ENCODE data around the gene PRDM16.

PRDM16 gene

GRCh38 chr1:3215198-3216014, 146.4 kb downstream of the PRDM16 start:
- H3K9me2 ChIP-seq (ENCODE audit: low read depth, low read length) = no peaks in the 10 kb centered on the region
- H3K9ac ChIP-seq (ENCODE audit: low read length) = no peak overlapping the region
- H3K27me3 ChIP-seq (ENCODE audit: insufficient read depth, low read length) = no peaks in the 10 kb centered on the region
- no peak overlapping the region for H3K4me3 ChIP-seq (ENCODE audit: low read depth, low read length, poor library complexity, severe bottlenecking)
- H3K4me2 ChIP-seq (ENCODE audit: low read length) = no peak overlapping the region
- no peaks in the 10 kb centered on the region for H4K20me1 ChIP-seq (ENCODE audit: insufficient read depth, low read length)
- H3K4me1 ChIP-seq (ENCODE audit: insufficient read depth, low read length, severe bottlenecking) = no peaks in the 10 kb centered on the region
- H2AFZ ChIP-seq (ENCODE audit: low read length) = no peak overlapping the region
- no peaks in the 10 kb centered on the region for H3K9me3 ChIP-seq (ENCODE audit: low read length)
- no peaks in the 10 kb centered on the region for H3F3A ChIP-seq (ENCODE audit: insufficient read depth, low read length)
- TF ChIP-seq CTCF (IDR thresholded peaks at IDR 0.05; ENCODE audit: low read length) = no peak
- H3K79me2 ChIP-seq (ENCODE audit: insufficient read depth, low read length) = no peaks in the 10 kb centered on the region
- H3K27ac ChIP-seq (ENCODE audit: low read depth, low read length, poor library complexity, severe bottlenecking) = no peak overlapping the region
- no peaks in the 10 kb centered on the region for H3K36me3 ChIP-seq (ENCODE audit: insufficient read depth, low read length)

- Histone ChIP-seq H3K9me3 (ENCODE audit: low read length) (no peaks in the 10 kb centered on the region), H4K20me1 (ENCODE audit: insufficient read depth, low read length) (no peaks in the 10 kb centered on the region), H3K4me3 (ENCODE audit: low read depth, low read length, poor library complexity, severe bottlenecking) (no peak overlapping the region), H3K36me3 (ENCODE audit: insufficient read depth, low read length) (no peaks in the 10 kb centered on the region), H3K79me2 (ENCODE audit: insufficient read depth, low read length) (no peaks in the 10 kb centered on the region), H3F3A (ENCODE audit: insufficient read depth, low read length) (no peaks in the 10 kb centered on the region), H3K9ac (ENCODE audit: low read length) (no peak overlapping the region), H3K27me3 (ENCODE audit: insufficient read depth, low read length) (no peaks in the 10 kb centered on the region), H3K9me2 (ENCODE audit: low read depth, low read length) (no peaks in the 10 kb centered on the region), H3K4me1 (ENCODE audit: insufficient read depth, low read length, severe bottlenecking) (no peaks in the 10 kb centered on the region), H2AFZ (ENCODE audit: low read length) (no peak overlapping the region), H3K27ac (ENCODE audit: low read depth, low read length, poor library complexity, severe bottlenecking) (no peak overlapping the region), H3K4me2 (ENCODE audit: low read length) (no peak overlapping the region)
- TF ChIP-seq EZH2 (IDR thresholded peaks at IDR 0.05; ENCODE audit: borderline replicate concordance, low read length) (no peak), CTCF (IDR thresholded peaks at IDR 0.05; ENCODE audit: low read length) (no peak)
These were observed 147.0 kb downstream of the PRDM16 start for GRCh38 chr1:3216015-3216391.

- no peaks in the 10 kb centered on the region for H3K9me2 ChIP-seq (ENCODE audit: low read depth, low read length)
- no peak overlapping the region for H3K4me2 ChIP-seq (ENCODE audit: low read length)
- no peaks in the 10 kb centered on the region for H3K9me3 ChIP-seq (ENCODE audit: low read length)
- no peaks in the 10 kb centered on the region for H4K20me1 ChIP-seq (ENCODE audit: insufficient read depth, low read length)
- TF ChIP-seq EZH2 (IDR thresholded peaks at IDR 0.05; ENCODE audit: borderline replicate concordance, low read length) (no peak), CTCF (IDR thresholded peaks at IDR 0.05; ENCODE audit: low read length) (no peak)
- no peak overlapping the region for H3K27ac ChIP-seq (ENCODE audit: low read depth, low read length, poor library complexity, severe bottlenecking)
- H3K4me3 ChIP-seq (ENCODE audit: low read depth, low read length, poor library complexity, severe bottlenecking) = no peak overlapping the region
- no peaks in the 10 kb centered on the region for H3K27me3 ChIP-seq (ENCODE audit: insufficient read depth, low read length)
- H3K36me3 ChIP-seq (ENCODE audit: insufficient read depth, low read length) = no peaks in the 10 kb centered on the region
- H3K9ac ChIP-seq (ENCODE audit: low read length) = no peak overlapping the region
- H2AFZ ChIP-seq (ENCODE audit: low read length) = no peak overlapping the region
- H3F3A ChIP-seq (ENCODE audit: insufficient read depth, low read length) = no peaks in the 10 kb centered on the region
- no peaks in the 10 kb centered on the region for H3K4me1 ChIP-seq (ENCODE audit: insufficient read depth, low read length, severe bottlenecking)
- no peaks in the 10 kb centered on the region for H3K79me2 ChIP-seq (ENCODE audit: insufficient read depth, low read length)
These were observed 148.2 kb downstream of the PRDM16 start for GRCh38 chr1:3217181-3217641.

Measured in OCI-LY1 (cell line).